Fibroblast of upper back skin (primary cell): ENCODE results near the gene USB1.
"Not testable (repeated sequence)": the region's sequence is repeated elsewhere in the genome, so short reads cannot be mapped to it uniquely, and the experiment has no call there.

Experiments
- DNase-seq: peaks from one replicate; pipeline ENCODE4 v3.0.0-alpha.2; 2013

The USB1 gene

DNA sequence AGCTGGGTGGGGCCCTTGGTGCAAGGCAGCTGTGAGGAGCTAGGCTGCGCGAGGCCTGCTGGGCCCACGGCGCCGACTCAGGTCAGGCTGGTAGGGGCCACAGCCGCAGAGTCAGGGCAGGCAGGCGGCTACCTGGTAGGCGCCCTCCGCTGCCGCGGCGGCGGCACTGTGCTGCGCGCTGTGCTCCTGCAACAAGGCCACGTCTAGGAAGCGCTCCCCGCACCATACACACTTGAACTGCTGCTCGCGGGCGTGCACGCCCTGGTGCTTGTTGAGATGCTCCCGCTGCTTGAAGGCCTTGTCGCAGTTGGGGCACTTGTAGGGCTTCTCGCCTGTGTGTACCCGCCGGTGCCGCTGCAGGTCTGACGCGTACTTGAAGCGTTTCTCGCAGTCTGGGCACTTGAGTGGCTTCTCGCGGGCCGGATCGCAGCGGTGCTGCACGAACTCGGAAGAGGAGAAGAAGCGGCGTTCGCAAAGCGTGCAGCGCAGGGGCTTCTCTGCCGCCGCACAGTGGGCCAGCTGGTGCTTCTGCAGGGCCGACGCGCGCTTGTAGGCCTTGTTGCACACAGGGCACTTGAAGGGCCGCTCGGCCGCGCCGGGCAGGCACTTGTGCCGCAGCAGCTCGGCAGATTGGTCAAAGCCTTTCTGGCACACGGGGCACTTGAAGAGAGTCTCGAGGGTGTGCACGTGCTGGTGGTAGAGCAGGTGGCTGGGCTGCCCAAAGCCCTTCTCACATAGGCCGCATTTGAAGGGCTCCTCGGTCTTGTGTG is 4.6 kb upstream of the USB1 start:
- DNase-seq: no peak

DNA sequence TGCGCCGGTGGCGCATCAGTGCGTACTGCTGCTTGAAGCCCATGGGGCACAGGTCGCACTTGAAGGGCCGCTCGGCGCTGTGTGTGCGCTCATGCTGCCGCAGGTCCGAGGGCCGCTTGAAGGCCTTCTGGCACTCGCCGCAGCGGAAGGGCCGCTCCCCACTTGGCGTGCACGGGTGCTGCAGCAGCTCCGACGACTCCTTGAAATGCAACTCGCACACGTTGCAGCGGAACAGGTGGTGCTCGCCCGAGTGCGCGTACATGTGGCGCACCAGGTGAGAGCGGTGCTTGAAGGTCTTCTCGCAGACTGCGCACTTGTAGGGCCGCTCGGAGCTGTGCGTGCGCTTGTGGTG is 4.1 kb upstream of the USB1 start:
- no peak for DNase-seq

DNA sequence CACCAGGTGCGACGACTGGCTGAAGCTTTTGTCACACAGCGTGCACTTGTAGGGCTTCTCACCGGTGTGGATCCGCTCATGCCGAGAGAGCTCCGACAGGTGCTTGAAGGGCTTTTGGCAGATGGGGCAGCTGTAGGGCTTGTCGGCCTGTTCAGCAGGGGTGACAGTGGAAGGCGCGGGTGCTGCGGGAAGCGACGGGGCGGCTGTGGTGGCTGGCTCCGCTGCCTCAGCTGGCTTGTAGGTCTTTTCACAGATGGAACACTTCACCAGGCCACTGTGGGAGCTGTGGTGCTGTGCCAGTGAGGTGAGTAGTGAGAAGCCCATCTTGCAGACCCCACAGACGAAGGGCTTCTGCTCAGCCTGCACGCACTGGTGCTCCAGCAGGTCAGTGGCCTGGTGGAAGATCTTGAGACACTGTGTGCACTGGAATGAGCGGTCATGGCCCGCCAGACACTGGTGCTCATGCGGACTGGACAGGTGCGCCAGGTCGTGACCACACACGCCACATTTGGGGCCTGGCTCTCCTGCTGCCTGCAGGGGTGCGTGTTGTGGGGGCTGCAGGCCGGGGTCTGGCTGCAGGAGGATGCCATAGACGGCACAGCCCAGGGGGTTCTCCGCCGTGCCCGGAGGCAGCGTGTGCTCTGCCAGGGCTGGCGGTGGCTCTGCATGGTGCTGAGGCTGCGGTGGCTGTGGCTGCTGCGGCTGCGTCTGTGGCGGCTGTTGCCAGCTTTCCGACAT is 3.5 kb upstream of the USB1 start:
- no peak for DNase-seq

DNA sequence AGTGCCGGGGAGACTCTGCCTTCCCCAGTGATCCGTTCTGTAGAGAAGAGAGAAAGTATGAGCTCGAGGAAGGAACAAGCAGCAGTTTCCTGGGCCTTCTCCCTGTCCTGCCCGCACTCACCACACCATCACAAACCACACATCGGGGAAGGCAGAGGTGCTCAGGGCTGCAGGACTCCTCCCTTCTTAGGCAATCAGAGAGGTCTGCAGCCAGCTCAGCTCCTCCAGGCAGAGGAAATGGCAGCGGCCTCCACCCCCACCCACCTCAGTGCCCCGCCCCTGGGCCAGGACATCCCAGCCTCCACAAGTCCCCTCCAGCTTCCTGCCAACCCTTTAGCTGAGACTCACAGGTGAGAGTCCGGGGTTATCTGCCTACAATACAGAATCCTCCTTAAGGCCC is 2.7 kb upstream of the USB1 start:
- no peak for DNase-seq

DNA sequence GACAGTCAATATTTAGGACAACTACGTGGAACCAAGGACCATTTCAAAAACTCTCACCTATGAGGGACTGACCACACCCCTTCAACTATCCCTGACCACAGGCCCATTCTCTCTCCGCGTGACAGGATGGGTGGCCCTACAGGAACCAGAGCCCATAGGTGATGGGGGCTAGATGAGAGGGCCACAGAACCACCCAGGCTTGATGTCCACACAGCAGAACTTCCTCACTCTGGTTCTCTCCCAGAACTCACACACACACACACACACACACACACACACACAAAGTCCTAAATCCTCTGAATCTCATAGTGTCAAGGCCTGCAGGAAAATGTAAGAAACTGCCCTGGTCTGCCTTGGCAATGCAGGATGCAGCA is 2.2 kb upstream of the USB1 start:
- DNase-seq: no peak

DNA sequence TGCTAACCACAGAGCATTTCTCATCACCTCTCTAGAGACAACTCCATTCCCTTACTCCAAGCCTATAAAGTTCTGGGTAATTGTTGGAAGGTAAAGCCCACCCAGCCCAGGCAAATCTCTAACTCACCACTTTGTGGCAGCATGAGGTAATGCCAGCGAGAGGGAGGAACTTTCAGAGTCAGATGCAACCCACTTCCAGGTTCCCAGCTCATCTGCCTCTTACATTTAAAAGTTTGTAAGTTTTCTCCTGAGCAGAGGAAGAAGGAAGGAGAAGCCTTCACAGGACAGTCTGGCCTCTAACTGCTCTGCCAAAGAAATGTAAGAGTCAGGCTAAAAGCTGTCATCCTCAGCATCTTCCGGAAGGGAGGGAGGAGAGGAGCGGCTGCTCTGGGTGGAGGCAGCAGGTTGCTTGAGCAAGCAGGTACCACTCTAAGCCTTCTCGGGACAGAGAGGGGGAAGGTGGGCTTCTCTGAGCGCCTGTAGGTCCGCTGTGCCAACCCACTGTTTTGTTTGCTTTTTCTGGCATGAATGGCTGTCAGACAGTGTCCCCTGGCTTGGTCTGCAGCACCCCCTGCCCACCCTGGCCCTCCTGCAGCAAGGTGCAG is 1.7 kb upstream of the USB1 start:
- DNase-seq: peak; percentile 38

DNA sequence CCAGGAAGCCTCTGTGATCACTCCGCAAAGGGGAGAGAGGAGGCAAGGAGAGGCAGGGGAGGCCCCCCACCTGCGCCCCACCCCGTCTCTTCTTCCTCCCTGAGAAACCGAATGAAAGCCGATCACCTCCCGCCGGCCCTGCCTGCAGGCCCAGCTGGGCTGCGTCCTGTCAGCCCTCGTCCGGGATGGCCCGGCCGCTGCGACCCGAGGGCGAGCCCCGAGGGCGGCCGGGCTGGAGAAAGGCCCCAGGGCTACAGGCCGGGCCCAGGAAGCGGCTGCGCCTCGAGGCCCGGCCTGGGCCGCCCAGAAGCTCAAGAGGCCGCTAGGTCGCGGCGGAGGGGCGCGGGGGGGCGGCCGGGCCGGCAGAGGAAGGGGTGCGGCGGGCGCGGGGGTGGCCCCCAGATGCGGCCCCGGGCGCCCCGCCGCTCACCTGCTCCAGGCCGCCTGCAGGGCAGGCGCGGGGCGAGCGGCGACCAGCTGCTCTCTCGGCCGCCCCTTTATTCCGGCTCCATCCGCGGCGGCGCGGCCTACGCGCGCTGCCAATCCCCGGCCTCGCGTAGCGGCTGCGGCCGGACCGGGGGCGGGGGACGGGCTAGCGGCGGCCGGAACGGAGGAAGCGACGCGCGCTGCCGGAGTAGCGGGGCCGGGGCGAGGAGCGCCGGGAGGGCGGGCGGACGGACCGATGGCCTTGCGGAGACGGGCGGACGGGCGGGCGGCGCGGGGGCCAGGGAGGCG is 1.1 kb upstream of the USB1 start, which contains the start of gene ZNF319:
TSS of gene ZNF319 (minus strand) at position 702 of the 735 bp plus-strand sequence. CDS start 2,407 bp downstream, outside the sequence.
- no peak for DNase-seq

DNA sequence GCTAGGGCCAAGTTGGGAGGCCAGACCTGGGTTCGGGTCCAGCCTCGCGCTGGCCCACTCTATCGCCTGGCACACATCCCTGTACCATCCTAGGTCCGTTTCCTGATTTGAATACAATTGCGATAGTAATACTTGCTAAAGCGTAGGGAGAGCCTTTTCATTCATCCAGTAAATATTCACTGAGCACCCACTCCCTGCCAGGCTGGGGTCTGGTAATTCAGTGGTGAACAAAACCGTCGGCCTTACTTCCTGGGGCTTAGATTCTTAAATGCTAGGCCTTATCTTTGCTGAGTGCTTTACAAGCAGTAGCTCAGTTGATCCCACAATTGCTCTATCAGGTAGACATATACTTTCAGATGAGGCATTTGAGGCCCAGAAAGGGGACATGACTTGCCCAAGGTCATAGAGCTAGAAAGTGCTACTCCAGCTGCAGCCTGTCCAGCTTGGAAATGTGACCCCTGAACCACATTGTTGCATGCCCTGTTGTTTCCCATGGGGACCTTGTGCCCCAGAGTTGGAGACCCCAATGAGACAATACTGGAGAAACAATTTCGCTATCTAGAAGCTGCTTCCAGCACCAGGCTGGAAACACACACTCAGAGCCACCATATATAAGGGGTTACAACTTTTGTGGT is 691 bp downstream of the USB1 start:
- DNase-seq: no peak

DNA sequence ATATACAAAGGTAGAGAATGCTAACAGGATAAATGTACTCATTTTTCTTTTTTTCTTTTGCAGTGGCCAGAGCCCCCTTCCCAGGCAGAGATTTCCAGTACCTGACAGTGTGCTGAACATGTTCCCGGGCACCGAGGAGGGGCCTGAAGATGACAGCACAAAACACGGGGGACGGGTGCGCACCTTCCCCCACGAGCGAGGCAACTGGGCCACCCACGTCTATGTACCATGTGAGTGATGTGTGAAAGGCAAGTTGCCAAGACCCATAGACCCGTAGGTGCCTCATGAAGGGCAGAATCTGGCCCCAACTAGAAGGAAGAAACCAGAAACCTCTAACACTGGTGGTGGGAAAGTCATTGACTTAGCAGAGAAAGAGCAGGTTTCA is 1.2 kb downstream of the USB1 start:
- no peak for DNase-seq

DNA sequence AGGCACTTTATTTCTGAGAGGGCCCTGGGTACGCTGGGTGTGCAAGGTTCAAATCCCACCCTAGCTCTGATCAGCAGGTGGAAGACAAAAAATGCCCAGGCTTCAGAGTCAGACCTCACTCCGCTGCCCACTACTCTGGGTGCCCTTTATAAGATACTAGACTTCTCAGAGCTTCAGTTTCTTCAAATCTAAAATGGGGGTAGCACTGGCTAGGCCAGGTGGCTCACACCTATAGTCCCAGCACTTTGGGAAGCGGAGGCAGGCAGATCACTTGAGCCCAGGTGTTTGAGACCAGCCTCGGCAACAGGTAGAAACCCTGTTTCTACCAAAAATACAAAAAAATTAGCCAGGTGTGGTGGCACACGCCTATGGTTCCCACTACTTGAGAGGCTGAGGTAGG is 1.7 kb downstream of the USB1 start:
- no peak for DNase-seq

DNA sequence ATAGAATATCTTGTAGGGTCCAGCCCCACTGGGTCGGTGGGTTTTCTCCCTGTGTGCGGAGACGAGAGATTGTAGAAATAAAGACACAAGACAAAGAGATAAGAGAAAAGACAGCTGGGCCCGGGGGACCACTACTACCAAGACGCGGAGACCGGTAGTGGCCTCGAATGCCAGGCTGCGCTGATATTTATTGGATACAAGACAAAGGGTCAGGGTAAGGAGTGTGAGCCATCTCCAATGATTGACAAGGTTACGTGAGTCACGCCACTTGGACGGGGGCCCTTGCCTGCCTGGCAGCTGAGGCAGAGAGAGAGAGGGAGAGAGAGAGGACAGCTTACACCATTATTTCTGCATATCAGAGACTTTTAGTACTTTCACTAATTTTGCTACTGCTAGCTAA is 3.5 kb downstream of the USB1 start:
- not testable (repeated sequence) for DNase-seq

DNA sequence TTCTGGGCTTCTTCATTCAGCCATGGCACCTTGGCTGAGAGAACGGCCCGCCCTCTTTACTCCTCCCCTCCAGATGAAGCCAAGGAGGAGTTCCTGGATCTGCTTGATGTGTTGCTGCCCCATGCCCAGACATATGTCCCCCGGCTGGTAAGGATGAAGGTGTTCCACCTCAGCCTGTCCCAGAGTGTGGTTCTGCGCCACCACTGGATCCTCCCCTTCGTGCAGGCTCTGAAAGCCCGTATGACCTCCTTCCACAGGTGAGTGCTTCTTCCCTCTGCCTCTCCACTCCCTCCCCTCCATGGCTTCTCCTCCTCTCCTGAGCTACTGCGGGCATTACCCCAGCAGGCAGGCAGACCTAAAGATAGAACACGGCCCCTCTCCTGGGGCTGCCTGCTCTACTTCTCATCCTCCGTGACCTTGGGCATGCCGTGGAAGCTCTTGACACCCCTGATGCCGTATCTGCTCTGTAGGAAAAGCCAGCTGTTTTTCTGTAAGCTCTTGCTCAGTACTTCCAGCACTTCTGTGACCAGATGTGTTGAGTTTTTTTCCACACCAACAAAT is 8.7 kb downstream of the USB1 start:
- DNase-seq: no peak

DNA sequence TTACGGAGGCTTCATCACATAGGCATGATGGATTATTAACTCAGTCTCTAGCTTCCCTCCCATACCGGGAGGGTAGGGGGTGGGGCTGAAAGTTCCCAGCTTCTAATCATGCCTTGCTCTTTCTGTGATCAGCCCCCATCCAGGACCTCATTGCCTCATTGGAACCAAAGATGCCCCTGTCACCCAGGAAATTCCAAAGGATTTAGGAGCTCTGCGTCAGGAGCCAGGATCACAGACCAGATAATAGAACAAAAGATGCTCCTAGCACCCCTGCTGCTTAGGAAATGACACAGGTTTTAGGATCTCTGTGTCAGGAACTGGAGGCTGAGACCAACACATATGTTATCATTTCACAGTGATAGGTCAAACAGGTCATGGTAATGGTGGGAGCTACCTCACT is 9.7 kb downstream of the USB1 start:
- DNase-seq: no peak

DNA sequence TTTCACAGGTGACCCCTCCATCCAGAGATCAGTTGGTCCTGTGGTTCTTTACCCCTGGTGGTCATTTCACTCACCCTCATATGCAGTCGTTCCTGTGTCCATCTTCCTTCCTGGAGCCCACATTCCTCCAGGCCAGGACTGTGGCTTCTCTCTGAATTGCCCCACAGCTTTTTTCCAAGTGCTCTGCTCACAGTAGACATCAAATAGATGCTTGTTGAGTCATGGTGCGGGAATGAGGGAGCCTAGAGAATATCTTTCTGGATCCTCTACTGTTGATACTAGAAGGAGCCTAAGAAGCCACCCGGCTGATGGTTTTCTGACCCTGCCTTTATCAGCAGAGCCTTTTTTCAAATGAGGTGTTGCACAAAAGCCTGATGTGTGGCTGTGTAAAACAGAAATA is 10.4 kb downstream of the USB1 start:
- peak; percentile 83 for DNase-seq

DNA sequence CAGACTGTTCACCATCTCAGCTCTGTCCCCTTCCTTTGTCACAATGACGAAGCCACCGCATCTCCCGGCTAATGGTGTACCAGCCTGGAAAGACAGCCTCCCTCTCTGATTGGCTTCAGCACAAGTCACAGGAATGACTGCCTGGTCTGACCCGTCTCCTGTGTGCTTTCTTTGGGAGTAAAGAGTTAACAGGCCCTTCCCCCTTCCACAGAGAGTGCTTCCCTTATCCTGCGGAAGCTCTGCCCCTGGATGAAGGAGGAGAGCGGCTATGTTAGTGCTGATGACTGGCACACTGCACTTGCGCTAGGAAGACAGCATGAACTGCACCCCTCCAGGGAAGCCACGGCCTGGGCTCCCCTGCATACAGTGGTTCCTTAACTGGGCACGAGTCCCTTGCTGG is 11.3 kb downstream of the USB1 start:
- no peak for DNase-seq

DNA sequence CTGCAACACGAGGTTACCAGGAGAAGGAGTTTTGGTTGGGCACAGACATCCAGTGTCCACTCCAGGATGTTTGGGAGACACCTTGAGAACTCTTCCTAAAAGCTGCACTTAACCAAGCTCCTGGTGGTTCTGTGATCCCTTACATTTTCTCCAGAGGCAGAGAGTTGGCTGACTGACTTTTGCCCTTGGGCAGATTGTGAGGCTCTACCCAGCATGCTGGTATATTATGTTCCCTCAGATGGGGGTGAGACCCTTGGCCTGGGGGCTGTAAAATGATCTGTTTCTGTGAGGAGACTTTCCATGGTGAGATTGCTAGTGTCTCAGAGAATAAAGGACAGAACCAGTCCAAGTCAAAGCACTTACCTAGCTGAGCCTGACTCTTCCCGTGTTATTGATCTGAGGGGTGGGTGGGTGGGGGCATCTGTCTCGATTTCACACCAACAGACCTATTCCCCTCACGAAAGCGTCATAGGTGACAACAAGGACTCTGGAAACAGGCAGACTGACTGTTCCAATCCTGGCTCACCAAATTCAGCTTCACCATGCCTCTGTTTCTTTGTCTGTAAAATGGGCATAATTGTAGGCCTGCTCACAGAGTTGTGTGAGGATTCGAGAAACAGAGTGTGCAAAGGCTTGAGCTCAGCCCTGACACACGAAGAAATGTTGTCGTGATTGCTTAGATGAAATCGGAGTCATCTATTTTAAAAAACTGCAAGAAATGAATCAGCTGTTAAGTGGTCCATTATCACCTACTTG is 12.2 kb downstream of the USB1 start:
- DNase-seq: no peak

DNA sequence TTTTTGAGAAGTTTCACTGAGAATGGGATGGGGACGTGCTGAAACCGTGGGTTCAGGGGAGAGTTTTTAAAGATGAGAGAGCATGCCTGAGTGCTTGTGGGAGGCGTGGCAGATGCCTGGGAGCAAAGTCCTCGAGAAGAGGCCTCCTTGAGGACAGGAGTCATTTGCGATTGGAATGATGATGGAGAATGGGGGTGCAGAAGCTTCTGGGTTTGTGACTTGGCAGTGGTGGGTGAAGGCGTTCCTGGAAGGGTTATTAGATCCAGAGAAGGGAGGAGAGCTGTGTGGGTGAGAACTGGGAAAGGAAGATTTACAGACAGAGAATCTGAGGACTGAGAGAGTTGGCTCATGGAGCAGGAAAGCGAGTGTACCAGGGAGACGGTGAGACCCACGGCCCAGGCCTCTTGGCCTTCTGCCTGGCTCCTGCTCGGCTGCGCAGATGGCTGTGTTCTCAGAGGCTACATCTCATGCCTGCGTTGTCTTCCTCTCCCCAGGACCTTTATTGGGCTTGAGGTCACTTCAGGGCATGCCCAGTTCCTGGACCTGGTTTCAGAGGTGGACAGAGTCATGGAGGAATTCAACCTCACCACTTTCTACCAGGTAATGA is 15.7 kb downstream of the USB1 start:
- DNase-seq: no peak

DNA sequence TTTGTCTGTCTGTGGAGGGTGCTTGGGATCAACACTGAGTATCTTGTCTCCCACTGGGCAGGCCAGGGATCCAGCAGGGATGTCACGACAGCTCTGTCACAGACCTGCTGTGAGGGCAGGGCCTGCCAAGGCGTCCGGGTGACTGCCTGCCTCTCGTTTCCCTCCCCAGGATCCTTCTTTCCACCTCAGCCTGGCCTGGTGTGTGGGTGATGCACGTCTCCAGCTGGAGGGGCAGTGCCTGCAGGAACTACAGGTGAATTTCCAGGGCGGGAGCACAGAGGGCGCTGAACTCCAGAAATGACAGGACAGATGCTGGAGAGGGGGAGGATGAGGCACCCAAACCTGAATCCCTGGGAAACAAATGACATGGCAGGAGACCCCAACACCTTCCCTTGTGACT is 17.6 kb downstream of the USB1 start:
- no peak for DNase-seq

DNA sequence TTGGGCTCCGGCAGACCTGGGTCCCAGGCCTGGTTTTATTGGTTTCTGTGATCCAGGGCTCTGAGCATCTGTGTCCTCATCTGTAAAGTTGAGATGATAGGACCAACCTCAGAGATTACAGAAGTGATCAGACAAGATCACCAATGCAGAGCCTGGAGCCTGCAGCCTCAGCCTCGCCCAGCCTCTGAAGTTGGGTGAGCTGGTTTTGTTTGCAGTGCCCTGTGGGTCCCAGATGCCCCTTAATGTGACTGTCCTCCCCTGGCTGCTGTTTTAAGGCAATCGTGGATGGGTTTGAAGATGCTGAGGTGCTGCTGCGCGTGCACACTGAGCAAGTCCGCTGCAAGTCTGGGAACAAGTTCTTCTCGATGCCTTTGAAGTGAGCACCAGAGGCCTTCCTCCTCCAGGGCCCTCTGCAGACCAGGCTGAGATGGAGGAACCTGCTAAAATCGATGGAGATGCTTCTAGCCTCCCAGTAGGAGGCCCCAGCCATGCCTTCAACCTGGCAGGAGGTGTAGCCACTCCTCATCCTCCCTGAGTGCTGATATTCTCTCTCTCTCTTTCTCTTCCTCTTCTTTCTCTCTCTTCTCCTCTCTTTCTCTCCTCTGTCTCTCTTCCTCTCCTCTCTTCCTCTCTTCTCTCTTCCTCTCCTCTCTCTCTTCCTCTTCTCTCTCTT is 18.8 kb downstream of the USB1 start:
- DNase-seq: no peak

DNA sequence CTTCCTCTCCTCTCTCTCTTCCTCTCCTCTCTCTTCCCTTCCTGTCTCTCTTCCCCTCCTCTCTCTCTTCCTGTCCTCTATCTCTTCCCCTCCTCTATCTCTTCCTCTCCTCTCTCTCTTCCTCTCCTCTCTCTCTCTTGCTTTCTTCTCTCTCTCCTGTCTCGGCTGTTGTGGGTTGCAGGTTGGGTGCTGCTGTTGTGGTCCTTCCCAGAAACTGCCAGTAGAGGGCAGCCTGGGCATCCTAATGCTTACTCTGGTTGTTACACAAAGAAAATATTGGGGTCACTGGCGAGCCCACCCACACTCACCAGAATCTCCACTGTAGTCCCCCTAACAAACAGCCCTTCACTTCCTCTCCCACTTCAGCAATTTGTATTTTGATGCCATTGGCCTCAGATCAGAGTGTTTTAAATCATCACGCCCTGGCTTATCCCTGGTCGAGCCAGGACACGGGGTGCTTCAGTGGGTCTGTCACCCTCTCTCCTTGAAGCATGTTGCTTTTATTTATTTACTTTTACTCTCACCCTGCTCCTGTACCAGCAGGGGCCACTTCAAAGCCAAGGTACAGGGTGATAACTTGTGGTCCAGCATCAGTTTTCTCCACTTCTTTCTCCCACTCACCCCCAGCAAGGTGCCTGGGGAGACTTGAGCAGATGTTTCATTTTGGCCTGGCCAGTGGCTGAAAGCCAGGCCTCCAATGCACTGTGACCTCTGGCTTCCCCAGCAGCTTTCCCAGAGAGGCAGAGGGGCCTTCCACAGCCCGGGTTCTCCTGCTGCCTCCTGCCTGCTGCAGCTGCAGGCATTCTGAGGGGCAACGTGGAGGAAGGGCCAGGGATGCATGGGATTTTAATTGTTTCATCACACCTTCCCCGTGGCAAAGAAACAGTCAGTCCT is 19.7 kb downstream of the USB1 start:
- DNase-seq: peak; percentile 22
